Naive thymus-derived CD4-positive, alpha-beta T cell (primary cell): ENCODE data around the gene F11R. TPM values are rescaled to one million over a fixed set of nuclear protein-coding genes. Genes with fewer than 3 reads are reported as not detected.
A peak's percentile ranks its signal among the peaks of the same experiment; 100 is the strongest.

Source experiments
- ATAC-seq: fragments of 150-1000 bp; cut with Tn5 transposase; 2 replicates; pipeline ENCODE4 v1.10.0; 2021; ENCODE audit warnings: mild to moderate bottlenecking, moderate library complexity
- CTCF ChIA-PET: fragments of 350-600 bp; sonication (Branson Sonifier 250); formaldehyde crosslinking; loops from one replicate; lab custom pipeline; 2021; ENCODE audit warnings: antibody characterized with exemption; lab: Charles Lee
- POLR2A ChIA-PET: fragments of 350-600 bp; sonication (Branson Sonifier 250); formaldehyde crosslinking; loops from one replicate; lab custom pipeline; 2021; ENCODE audit warnings: antibody characterized with exemption, inconsistent platforms; lab: Charles Lee
- DNase-seq, 9 donors: peaks; one replicate each; pipeline versions ENCODE4 v3.0.0 to v3.0.0-alpha.2; 2020 to 2022; ENCODE audit warnings: mixed read lengths in 1 of 9
- H3K27ac ChIP-seq: one replicate; pipeline ENCODE4 v1.7.0; 2013; ENCODE audit warnings: mild to moderate bottlenecking, low read depth, low read length, moderate library complexity
- H3K27me3 ChIP-seq, 2 donors: one replicate each; pipeline ENCODE4 v1.7.0; 2013; ENCODE audit warnings: low read length in 2 of 2, mild to moderate bottlenecking in 2 of 2, moderate library complexity in 2 of 2; ENCODE audit not compliant: control insufficient read depth in 2 of 2, insufficient read depth in 2 of 2
- H3K36me3 ChIP-seq, 3 experiments: 1 replicate in 2 of 3; 2 replicates in 1 of 3; pipeline ENCODE4 v1.7.0; 2013; ENCODE audit warnings: low read length in 3 of 3, mild to moderate bottlenecking in 3 of 3, moderate library complexity in 1 of 3; ENCODE audit not compliant: insufficient read depth in 3 of 3, control insufficient read depth in 2 of 3
- H3K4me1 ChIP-seq, 2 donors: one replicate each; pipeline ENCODE4 v1.7.0; 2013; ENCODE audit warnings: low read length in 2 of 2, mild to moderate bottlenecking in 2 of 2, moderate library complexity in 1 of 2; ENCODE audit not compliant: control insufficient read depth in 2 of 2, insufficient read depth in 2 of 2
- H3K4me3 ChIP-seq: 2 replicates; pipeline ENCODE4 v1.7.0; 2013; ENCODE audit warnings: mild to moderate bottlenecking, low read length
- H3K9me3 ChIP-seq, 3 experiments: 1 replicate in 2 of 3; 2 replicates in 1 of 3; pipeline ENCODE4 v1.7.0; 2013; ENCODE audit warnings: low read length in 3 of 3; ENCODE audit not compliant: control insufficient read depth in 2 of 3
- H3K27ac Mint-ChIP-seq, 9 donors: one replicate each; pipeline ENCODE4 v1.8.0; 2020 to 2022; ENCODE audit warnings: mixed read lengths in 9 of 9, mild to moderate bottlenecking in 8 of 9, moderate library complexity in 5 of 9, inconsistent platforms in 2 of 9
- H3K27me3 Mint-ChIP-seq, 5 donors: one replicate each; pipeline ENCODE4 v1.8.0; 2021 to 2022; ENCODE audit warnings: mixed read lengths in 5 of 5, mild to moderate bottlenecking in 1 of 5
- H3K36me3 Mint-ChIP-seq, 5 donors: one replicate each; pipeline ENCODE4 v1.8.0; 2020 to 2022; ENCODE audit warnings: mixed read lengths in 5 of 5, mild to moderate bottlenecking in 3 of 5, inconsistent platforms in 1 of 5
- H3K4me1 Mint-ChIP-seq, 7 donors: one replicate each; pipeline ENCODE4 v1.8.0; 2020 to 2022; ENCODE audit warnings: mixed read lengths in 7 of 7, mild to moderate bottlenecking in 3 of 7, inconsistent platforms in 1 of 7
- H3K4me3 Mint-ChIP-seq, 10 donors: one replicate each; pipeline ENCODE4 v1.8.0; 2020 to 2022; ENCODE audit warnings: mild to moderate bottlenecking in 10 of 10, mixed read lengths in 10 of 10, moderate library complexity in 6 of 10, inconsistent platforms in 2 of 10
- H3K9me3 Mint-ChIP-seq, 11 donors: one replicate each; pipeline ENCODE4 v1.8.0; 2020 to 2022; ENCODE audit warnings: mixed read lengths in 11 of 11, mild to moderate bottlenecking in 4 of 11, inconsistent platforms in 1 of 11, moderate library complexity in 1 of 11
- intact Hi-C, 2 donors: fragments of 100-400 bp; cut with micrococcal nuclease; formaldehyde crosslinking; loops; one replicate each; pipeline ENCODE4 v1.15.1; 2023
- polyA plus RNA-seq, 2 donors: library from polyadenylated mRNA; unstranded; fragments of 300-500 nt; fragmentation: Illumina TruSeq; gene quantifications; one replicate each; pipeline ENCODE4 v1.2.3, GENCODE V29; 2021
- total RNA-seq, 6 experiments: library from RNA in 5 of 6; stranded (reverse) in 5 of 6; gene quantifications; 1 replicate in 5 of 6; 2 replicates in 1 of 6; pipeline ENCODE4 v1.2.3 and lab custom pipeline; 2021 to 2026

The F11R gene
- total and polyA plus RNA-seq, 7 experiments from 2014 or later: 11.3 to 23.7 (median 14.4) TPM

DNA sequence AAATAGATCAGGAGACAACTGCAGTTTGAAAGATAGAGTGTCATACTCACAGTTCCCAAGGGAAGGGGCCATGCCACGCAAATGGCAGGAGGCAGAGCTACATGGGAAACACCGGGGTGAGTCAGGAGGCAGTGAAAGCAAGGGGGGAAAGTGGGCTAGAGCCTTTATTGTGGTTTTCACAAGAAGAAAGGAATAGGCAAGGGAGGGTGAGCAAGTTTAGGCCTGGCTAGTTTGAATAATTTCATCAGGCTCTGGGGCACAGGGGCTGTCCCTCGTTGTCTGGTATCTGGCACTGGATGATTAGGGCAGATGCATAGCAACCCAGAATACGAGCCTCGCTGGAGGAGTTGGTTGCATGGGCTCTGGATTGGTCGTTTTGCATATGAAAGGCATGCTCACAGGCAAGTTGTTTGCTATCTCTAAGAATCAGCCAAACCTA, 49.3 kb downstream of the F11R start:
- Mint-ChIP-seq H3K36me3 (no peaks in the 10 kb centered on the region), H3K4me1 (no peaks in the 10 kb centered on the region), H3K27me3 (peaks cover 0 to 21% (median 0%) of the 10 kb centered on the region in 5 donors), H3K4me3 (no peak overlapping the region), H3K9me3 (no peaks in the 10 kb centered on the region), H3K27ac (no peak overlapping the region)
- Histone ChIP-seq H3K27me3 (no peaks in the 10 kb centered on the region), H3K4me3 (no peak overlapping the region), H3K9me3 (no peaks in the 10 kb centered on the region), H3K27ac (no peak overlapping the region), H3K36me3 (no peaks in the 10 kb centered on the region), H3K4me1 (no peaks in the 10 kb centered on the region)
- intact Hi-C loops: no loop called here
- ChIA-PET CTCF (no interaction called here), POLR2A (no interaction called here)
- ATAC-seq: no peak
- DNase-seq: no peak

- Mint-ChIP-seq H3K27ac (no peak overlapping the region), H3K4me1 (no peaks in the 10 kb centered on the region), H3K36me3 (no peaks in the 10 kb centered on the region), H3K4me3 (no peak overlapping the region), H3K9me3 (no peaks in the 10 kb centered on the region), H3K27me3 (peaks cover 0 to 19% (median 0%) of the 10 kb centered on the region in 5 donors)
- Histone ChIP-seq H3K27ac (no peak overlapping the region), H3K4me3 (no peak overlapping the region), H3K36me3 (no peaks in the 10 kb centered on the region), H3K9me3 (no peaks in the 10 kb centered on the region), H3K27me3 (no peaks in the 10 kb centered on the region), H3K4me1 (no peaks in the 10 kb centered on the region)
- ChIA-PET CTCF (interaction anchor here (0.7 kb wide), 1 partner anchor 30 kb away, joined by 3 read pairs; no protein-coding TSS in a partner anchor), POLR2A (no interaction called here)
- DNase-seq (no peak), ATAC-seq (no peak)
- intact Hi-C loops: no loop called here
These were observed 57.4 kb downstream of the F11R start for GRCh38 chr1:160963521-160963920.

DNA sequence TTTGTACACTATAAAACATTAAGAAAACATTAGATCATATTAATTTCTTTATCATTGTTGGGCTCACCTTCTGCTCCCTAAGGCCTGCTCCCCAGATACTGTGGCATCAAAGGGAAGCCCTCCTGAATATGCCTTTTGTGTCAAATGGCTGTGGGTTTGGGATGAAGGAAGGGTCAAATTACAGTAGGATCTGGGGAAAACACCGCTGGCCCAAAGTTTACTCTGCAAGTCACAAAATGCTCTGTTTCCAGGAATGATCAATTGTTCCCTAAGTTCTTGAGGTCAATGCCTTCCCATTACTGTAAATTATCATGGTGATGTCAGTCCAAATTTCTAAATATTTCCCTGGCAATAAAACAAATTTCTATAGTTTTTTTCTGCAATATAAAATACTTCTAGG, 59.5 kb downstream of the F11R start:
- no peaks in the 10 kb centered on the region for H3K36me3 Mint-ChIP-seq
- ATAC-seq (no peak), DNase-seq (no peak)
- Histone ChIP-seq H3K27ac (no peak overlapping the region), H3K36me3 (no peaks in the 10 kb centered on the region), H3K27me3 (no peaks in the 10 kb centered on the region), H3K4me3 (no peak overlapping the region), H3K4me1 (no peaks in the 10 kb centered on the region), H3K9me3 (no peaks in the 10 kb centered on the region)
- no peak overlapping the region for H3K4me3 Mint-ChIP-seq
- no peaks in the 10 kb centered on the region for H3K9me3 Mint-ChIP-seq
- H3K27ac Mint-ChIP-seq: no peak overlapping the region
- intact Hi-C loops: no loop called here
- ChIA-PET CTCF (interaction anchor here (0.8 to 1.3 kb wide), 2 partner anchors 8 to 10 kb away, joined by 3 to 4 read pairs; no protein-coding TSS in a partner anchor), POLR2A (no interaction called here)
- no peaks in the 10 kb centered on the region for H3K4me1 Mint-ChIP-seq
- H3K27me3 Mint-ChIP-seq: peaks cover 0 to 11% (median 0%) of the 10 kb centered on the region in 5 donors

GRCh38 chr1:160956966-160957365, 64.0 kb downstream of the F11R start:
- Histone ChIP-seq H3K27ac (no peak overlapping the region), H3K27me3 (no peaks in the 10 kb centered on the region), H3K36me3 (no peaks in the 10 kb centered on the region), H3K9me3 (no peaks in the 10 kb centered on the region), H3K4me3 (no peak overlapping the region), H3K4me1 (peaks cover 0 to 9% of the 10 kb centered on the region in 2 donors)
- DNase-seq: no peak
- Mint-ChIP-seq H3K27me3 (peaks cover 0 to 2% (median 0%) of the 10 kb centered on the region in 5 donors), H3K4me1 (peaks cover 0 to 12% (median 7%) of the 10 kb centered on the region in 7 donors), H3K36me3 (no peaks in the 10 kb centered on the region), H3K27ac (no peak overlapping the region), H3K4me3 (no peak overlapping the region), H3K9me3 (no peaks in the 10 kb centered on the region)
- intact Hi-C loops: loop anchor here in 1 of 2 donors (10.0 kb wide), 2 partner anchors 82 to 522 kb away; no protein-coding TSS in a partner anchor
- ChIA-PET CTCF (interaction anchor here (0.6 to 8.2 kb wide), 2 partner anchors 120 to 150 kb away, joined by 3 to 167 read pairs; no protein-coding TSS in a partner anchor), POLR2A (no interaction called here)
- ATAC-seq: no peak

- DNase-seq (peak in 8 of 9 donors; percentile 22 to 52 (median 42)), ATAC-seq (peak; percentile 79)
- Mint-ChIP-seq H3K27me3 (no peaks in the 10 kb centered on the region), H3K9me3 (no peaks in the 10 kb centered on the region), H3K27ac (peak within 1 kb of the TSS in 3 of 9 donors; percentile 40 to 65 (median 54)), H3K36me3 (no peaks in the 10 kb centered on the region), H3K4me1 (peaks cover 6 to 21% (median 11%) of the 10 kb centered on the region in 7 donors), H3K4me3 (no peak within 1 kb of the TSS)
- ChIA-PET CTCF (interaction anchor here (0.6 to 8.2 kb wide), 17 partner anchors 10 to 273 kb away, joined by 3 to 167 read pairs (median 5); no protein-coding TSS in a partner anchor), POLR2A (interaction anchor here (0.5 to 1.6 kb wide), 4 partner anchors 19 to 292 kb away, joined by 3 to 7 read pairs (median 4); no protein-coding TSS in a partner anchor)
- Histone ChIP-seq H3K27ac (no peak within 1 kb of the TSS), H3K36me3 (no peaks in the 10 kb centered on the region), H3K4me1 (peaks cover 0 to 16% of the 10 kb centered on the region in 2 donors), H3K9me3 (no peaks in the 10 kb centered on the region), H3K27me3 (no peaks in the 10 kb centered on the region), H3K4me3 (no peak within 1 kb of the TSS)
- intact Hi-C loops: loop anchor here in 1 of 2 donors (5.0 to 10.0 kb wide), 3 partner anchors 80 to 520 kb away; no protein-coding TSS in a partner anchor
These were observed 66.5 kb downstream of the F11R start, which contains the start of gene ITLN2 for GRCh38 chr1:160954158-160955104. TSS of gene ITLN2 (minus strand) at chr1:160954809. CDS start at chr1:160954741, 68 bp downstream.

GRCh38 chr1:160953030-160953429, 67.9 kb downstream of the F11R start:
- intact Hi-C loops: loop anchor here in 1 of 2 donors (5.0 to 10.0 kb wide), 3 partner anchors 78 to 518 kb away; no protein-coding TSS in a partner anchor
- H3K4me1 ChIP-seq: peaks cover 0 to 16% of the 10 kb centered on the region in 2 donors
- H3K9me3 ChIP-seq: no peaks in the 10 kb centered on the region
- H3K27me3 Mint-ChIP-seq: no peaks in the 10 kb centered on the region
- no peak overlapping the region for H3K4me3 Mint-ChIP-seq
- peak overlapping the region in 1 of 9 donors; percentile 59 for H3K27ac Mint-ChIP-seq
- CTCF ChIA-PET: interaction anchor here (0.6 to 8.2 kb wide), 16 partner anchors 9 to 974 kb away, joined by 3 to 167 read pairs (median 4); partner anchors contain the start of gene LY9
- H3K27ac ChIP-seq: no peak overlapping the region
- H3K4me3 ChIP-seq: no peak overlapping the region
- no peaks in the 10 kb centered on the region for H3K9me3 Mint-ChIP-seq
- no peaks in the 10 kb centered on the region for H3K36me3 Mint-ChIP-seq
- peaks cover 6 to 21% (median 11%) of the 10 kb centered on the region in 7 donors for H3K4me1 Mint-ChIP-seq
- H3K36me3 ChIP-seq: no peaks in the 10 kb centered on the region
- POLR2A ChIA-PET: interaction anchor here (1.5 kb wide), 1 partner anchor 117 kb away, joined by 6 read pairs; no protein-coding TSS in a partner anchor
- no peaks in the 10 kb centered on the region for H3K27me3 ChIP-seq
- no peak for DNase-seq
- ATAC-seq: no peak
